GM18907 (cell line): ENCODE measurements around the gene DCAF6.

ENCODE experiments used
- ATAC-seq: cut with Tn5 transposase; IDR thresholded peaks from one replicate; pipeline ENCODE4 v1.9.1; 2021; ENCODE audit warnings: mild to moderate bottlenecking, moderate library complexity; ENCODE audit not compliant: unreplicated experiment

DCAF6 gene

GRCh38 chr1:167964646-167965045 is 28.2 kb downstream of the DCAF6 start:
- no peak for ATAC-seq

- ATAC-seq, result no peak
Measured at GRCh38 chr1:167966050-167966449, 29.6 kb downstream of the DCAF6 start.

GRCh38 chr1:167968569-167968968 is 32.1 kb downstream of the DCAF6 start:
- ATAC-seq, result no peak

GRCh38 chr1:167973832-167974231 is 37.3 kb downstream of the DCAF6 start:
- ATAC-seq, result no peak

- ATAC-seq, result no peak
Measured at GRCh38 chr1:167974698-167975097, 38.2 kb downstream of the DCAF6 start.

GRCh38 chr1:167977245-167977644 is 40.8 kb downstream of the DCAF6 start:
- no peak for ATAC-seq

GRCh38 chr1:167981933-167982332 is 45.5 kb downstream of the DCAF6 start:
- no peak for ATAC-seq

GRCh38 chr1:167983797-167984420 is 47.4 kb downstream of the DCAF6 start:
- ATAC-seq, result no peak

- ATAC-seq, result no peak
Measured at GRCh38 chr1:167984886-167985489, 48.5 kb downstream of the DCAF6 start.

- no peak for ATAC-seq
Measured at GRCh38 chr1:167987174-167987573, 50.7 kb downstream of the DCAF6 start.

- ATAC-seq, result no peak
Measured at GRCh38 chr1:167991546-167991945, 55.1 kb downstream of the DCAF6 start.

- ATAC-seq, result no peak
Measured at GRCh38 chr1:167993720-167994119, 57.2 kb downstream of the DCAF6 start.

- no peak for ATAC-seq
Measured at GRCh38 chr1:167994560-167994959, 58.1 kb downstream of the DCAF6 start.

- no peak for ATAC-seq
Measured at GRCh38 chr1:167995038-167995437, 58.6 kb downstream of the DCAF6 start.

- ATAC-seq, result no peak
Measured at GRCh38 chr1:167996266-167996665, 59.8 kb downstream of the DCAF6 start.

- ATAC-seq, result no peak
Measured at GRCh38 chr1:167997037-167997575, 60.6 kb downstream of the DCAF6 start.

GRCh38 chr1:167999877-168000276 is 63.4 kb downstream of the DCAF6 start:
- ATAC-seq, result no peak

GRCh38 chr1:168000656-168001055 is 64.2 kb downstream of the DCAF6 start:
- ATAC-seq, result no peak

GRCh38 chr1:168001213-168001612 is 64.7 kb downstream of the DCAF6 start:
- no peak for ATAC-seq

- ATAC-seq, result no peak
Measured at GRCh38 chr1:168004531-168004930, 68.0 kb downstream of the DCAF6 start.

GRCh38 chr1:168005529-168005928 is 69.0 kb downstream of the DCAF6 start:
- ATAC-seq, result no peak

- no peak for ATAC-seq
Measured at GRCh38 chr1:168007691-168008090, 71.2 kb downstream of the DCAF6 start.

GRCh38 chr1:168008595-168008994 is 72.1 kb downstream of the DCAF6 start:
- ATAC-seq, result no peak
